ENCODE data around the gene MEGF11. TPM values are rescaled to one million over a fixed set of nuclear protein-coding genes. Genes with fewer than 3 reads are reported as not detected.

The MEGF11 gene
- total RNA-seq, 1 experiment from 2014 or later, result 1.2 TPM

- no peak for DNase-seq
- Histone ChIP-seq H4K91ac (ENCODE audit: insufficient read length, low read depth, low read length) (no peak overlapping the region), H2BK12ac (ENCODE audit: insufficient read length, low read depth, low read length) (no peak overlapping the region), H3K14ac (ENCODE audit: insufficient read depth, low read length) (no peak overlapping the region; the same call in 1 of the 2 replicates), H4K20me1 (ENCODE audit: control insufficient read depth, insufficient read depth, insufficient read length) (no peaks in the 10 kb centered on the region), H3K9ac (ENCODE audit: extremely low read depth, insufficient read length, low read length) (no peak overlapping the region), H3K4me1 (ENCODE audit: insufficient read depth, low read length) (peaks cover 14% of the 10 kb centered on the region), H4K5ac (ENCODE audit: insufficient read length, low read depth, low read length) (no peak overlapping the region), H2BK5ac (ENCODE audit: insufficient read length, low read length) (no peak overlapping the region), H3K4me2 (ENCODE audit: insufficient read depth, insufficient read length, low read length) (no peak overlapping the region), H2BK20ac (ENCODE audit: low read depth, low read length, poor library complexity, severe bottlenecking) (no peak overlapping the region), H2BK15ac (ENCODE audit: low read depth, low read length) (no peak overlapping the region), H3K56ac (ENCODE audit: insufficient read length, low read depth, low read length) (no peak overlapping the region), H3K23me2 (ENCODE audit: insufficient read length, low read depth, low read length, poor library complexity, severe bottlenecking) (no peaks in the 10 kb centered on the region), H3K9me3 (ENCODE audit: control insufficient read depth, low read depth, low read length) (no peaks in the 10 kb centered on the region), H3K23ac (ENCODE audit: insufficient read length, low read depth, low read length) (no peak overlapping the region), H2AFZ (ENCODE audit: low read length) (no peak overlapping the region), H3K4ac (ENCODE audit: low read depth, low read length) (no peak overlapping the region), H3K27ac (ENCODE audit: insufficient read length, low read depth, low read length) (no peak overlapping the region), H3T11ph (ENCODE audit: low read length) (no peak overlapping the region), H3K18ac (ENCODE audit: insufficient read length, low read depth, low read length) (no peak overlapping the region), H2AK5ac (ENCODE audit: insufficient read length, low read length) (no peak overlapping the region), H3K27me3 (ENCODE audit: insufficient read depth, low read length) (no peaks in the 10 kb centered on the region), H3K79me1 (ENCODE audit: insufficient read depth, low read depth, low read length, poor library complexity, severe bottlenecking) (no peaks in the 10 kb centered on the region), H4K8ac (replicated peaks; ENCODE audit: insufficient read length, low read depth, low read length) (no peak overlapping the region), H3K79me2 (ENCODE audit: insufficient read depth, low read length) (no peaks in the 10 kb centered on the region), H2BK120ac (ENCODE audit: low read depth, low read length, poor library complexity, severe bottlenecking) (no peak overlapping the region)
- H3K36me3 Mint-ChIP-seq (ENCODE audit: insufficient read depth in 1 of 3, low read depth in 3 of 3), result no peaks in the 10 kb centered on the region
- peaks cover 25% of the 10 kb centered on the region in 2 experiments for H3K4me1 Mint-ChIP-seq
- H3K4me3 Mint-ChIP-seq, result no peak overlapping the region
- 0 out of 2 replicates have a peak, but pooled peaks cover 1% of the 10 kb centered on the region for H3K27me3 Mint-ChIP-seq (ENCODE audit: low read depth)
- no peak for TF ChIP-seq CTCF (conservative IDR thresholded peaks at IDR 0.05)
- no CpG with 5 or more reads among the region's 6 CpGs for WGBS (ENCODE audit: extremely low coverage, insufficient read length, low lambda C conversion rate)
- no peaks in the 10 kb centered on the region; a peak in 1 of 5 replicates for H3K9me3 Mint-ChIP-seq
- H3K27ac Mint-ChIP-seq, result no peak overlapping the region; a peak in 1 of 7 replicates
These were observed 304.1 kb downstream of the MEGF11 start for GRCh38 chr15:65949491-65949890.
